HG03039 (cell line): Measurements from ENCODE around the gene PLEKHG2.
A peak's percentile ranks its signal among the peaks of the same experiment; 100 is the strongest.
"Not testable (repeated sequence)": the region's sequence is repeated elsewhere in the genome, so short reads cannot be mapped to it uniquely, and the experiment has no call there.

Experiments
- ATAC-seq: cut with Tn5 transposase; IDR thresholded peaks from one replicate; pipeline ENCODE4 v1.9.1; 2021; ENCODE audit warnings: mild to moderate bottlenecking, moderate library complexity; ENCODE audit not compliant: unreplicated experiment

PLEKHG2 gene, protein sequence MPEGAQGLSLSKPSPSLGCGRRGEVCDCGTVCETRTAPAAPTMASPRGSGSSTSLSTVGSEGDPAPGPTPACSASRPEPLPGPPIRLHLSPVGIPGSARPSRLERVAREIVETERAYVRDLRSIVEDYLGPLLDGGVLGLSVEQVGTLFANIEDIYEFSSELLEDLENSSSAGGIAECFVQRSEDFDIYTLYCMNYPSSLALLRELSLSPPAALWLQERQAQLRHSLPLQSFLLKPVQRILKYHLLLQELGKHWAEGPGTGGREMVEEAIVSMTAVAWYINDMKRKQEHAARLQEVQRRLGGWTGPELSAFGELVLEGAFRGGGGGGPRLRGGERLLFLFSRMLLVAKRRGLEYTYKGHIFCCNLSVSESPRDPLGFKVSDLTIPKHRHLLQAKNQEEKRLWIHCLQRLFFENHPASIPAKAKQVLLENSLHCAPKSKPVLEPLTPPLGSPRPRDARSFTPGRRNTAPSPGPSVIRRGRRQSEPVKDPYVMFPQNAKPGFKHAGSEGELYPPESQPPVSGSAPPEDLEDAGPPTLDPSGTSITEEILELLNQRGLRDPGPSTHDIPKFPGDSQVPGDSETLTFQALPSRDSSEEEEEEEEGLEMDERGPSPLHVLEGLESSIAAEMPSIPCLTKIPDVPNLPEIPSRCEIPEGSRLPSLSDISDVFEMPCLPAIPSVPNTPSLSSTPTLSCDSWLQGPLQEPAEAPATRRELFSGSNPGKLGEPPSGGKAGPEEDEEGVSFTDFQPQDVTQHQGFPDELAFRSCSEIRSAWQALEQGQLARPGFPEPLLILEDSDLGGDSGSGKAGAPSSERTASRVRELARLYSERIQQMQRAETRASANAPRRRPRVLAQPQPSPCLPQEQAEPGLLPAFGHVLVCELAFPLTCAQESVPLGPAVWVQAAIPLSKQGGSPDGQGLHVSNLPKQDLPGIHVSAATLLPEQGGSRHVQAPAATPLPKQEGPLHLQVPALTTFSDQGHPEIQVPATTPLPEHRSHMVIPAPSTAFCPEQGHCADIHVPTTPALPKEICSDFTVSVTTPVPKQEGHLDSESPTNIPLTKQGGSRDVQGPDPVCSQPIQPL (N-terminal part only)

DNA sequence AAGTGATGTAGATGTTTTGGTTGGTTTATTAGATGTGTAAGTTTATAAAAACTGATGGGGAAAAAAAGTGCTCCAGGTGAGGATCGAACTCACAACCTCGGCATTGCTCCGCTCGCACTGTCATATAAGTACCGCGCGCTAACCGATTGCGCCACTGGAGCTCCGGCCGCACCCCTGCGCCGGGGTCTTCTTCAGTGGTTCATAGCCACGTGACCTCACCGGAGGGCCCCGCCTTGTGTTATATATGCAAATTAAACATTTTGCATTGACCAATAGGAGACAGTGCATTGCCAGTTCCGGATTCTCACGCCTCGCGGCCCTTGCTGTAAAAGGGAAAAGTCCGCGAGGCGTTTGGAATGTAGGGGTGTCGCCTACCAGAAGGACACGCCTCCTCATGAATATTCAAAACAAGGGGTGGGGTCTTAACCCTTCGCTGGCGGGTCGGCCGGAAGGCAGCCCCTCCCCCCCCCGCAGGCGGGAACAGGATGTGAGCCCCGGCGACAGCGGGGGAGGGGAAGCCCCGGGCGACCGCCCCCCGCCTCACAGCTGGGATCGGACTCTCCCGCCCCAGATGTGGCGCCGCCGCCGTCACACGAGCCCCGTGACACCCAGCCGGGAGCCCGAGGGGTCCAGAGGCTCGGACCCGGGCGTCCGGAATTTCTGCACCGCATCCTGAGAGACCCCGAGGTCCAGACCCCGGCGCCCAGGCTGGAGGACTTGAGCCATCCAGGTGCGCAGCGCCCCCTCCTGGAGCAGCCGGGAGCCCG, at the start of gene PLEKHG2:
PLEKHG2 (plus strand) TSS at position 570 of the 767 bp plus-strand sequence. CDS start 1,418 bp downstream, outside the sequence.
- peak; percentile 41 for ATAC-seq

DNA sequence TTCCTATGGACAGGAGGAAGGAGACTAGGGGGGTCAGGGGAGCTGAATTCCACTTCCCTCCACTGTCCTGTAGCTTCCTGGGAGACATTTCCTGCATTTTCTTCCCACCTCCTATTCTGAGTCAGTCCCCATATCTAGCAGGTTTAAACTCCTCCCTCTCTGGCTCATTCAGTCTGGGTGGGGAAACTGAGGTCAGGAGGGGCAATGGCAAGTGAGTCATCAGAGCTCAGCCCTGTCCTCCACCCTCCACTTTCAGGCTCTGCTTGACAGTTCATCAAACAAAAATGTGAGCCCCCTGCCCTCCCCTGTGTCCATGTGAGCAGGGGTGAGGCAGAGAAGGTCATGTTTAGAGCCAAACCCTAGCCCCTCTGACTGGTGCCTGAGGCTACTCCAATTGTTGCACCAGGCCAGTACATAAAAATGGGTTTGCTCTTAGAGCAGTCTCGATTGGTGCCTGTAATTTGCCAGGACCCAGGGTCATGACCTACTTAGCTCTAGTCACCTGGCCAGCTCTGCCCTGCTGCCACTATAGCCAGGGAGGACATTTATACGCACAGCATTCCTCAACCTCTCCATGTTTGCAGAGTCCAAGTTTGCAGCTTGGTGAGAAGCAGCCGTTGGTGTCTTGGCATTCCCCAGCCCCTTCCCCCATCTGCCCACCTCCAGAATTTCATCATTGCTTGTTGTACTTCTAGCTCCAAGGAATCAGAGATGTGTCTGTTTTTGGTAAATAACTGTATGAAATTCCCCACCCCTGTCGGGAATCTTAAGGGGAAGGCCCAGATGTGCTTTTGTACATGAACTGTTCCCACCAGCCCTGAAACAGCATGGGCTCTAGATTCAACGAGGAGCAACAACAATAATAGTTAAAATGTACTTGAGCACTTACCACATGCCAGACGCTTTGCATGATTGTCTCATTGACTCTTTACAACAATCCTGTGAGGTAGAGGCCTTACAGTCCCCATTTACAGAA, 49.5 kb upstream of the PLEKHG2 start:
- ATAC-seq: no peak

DNA sequence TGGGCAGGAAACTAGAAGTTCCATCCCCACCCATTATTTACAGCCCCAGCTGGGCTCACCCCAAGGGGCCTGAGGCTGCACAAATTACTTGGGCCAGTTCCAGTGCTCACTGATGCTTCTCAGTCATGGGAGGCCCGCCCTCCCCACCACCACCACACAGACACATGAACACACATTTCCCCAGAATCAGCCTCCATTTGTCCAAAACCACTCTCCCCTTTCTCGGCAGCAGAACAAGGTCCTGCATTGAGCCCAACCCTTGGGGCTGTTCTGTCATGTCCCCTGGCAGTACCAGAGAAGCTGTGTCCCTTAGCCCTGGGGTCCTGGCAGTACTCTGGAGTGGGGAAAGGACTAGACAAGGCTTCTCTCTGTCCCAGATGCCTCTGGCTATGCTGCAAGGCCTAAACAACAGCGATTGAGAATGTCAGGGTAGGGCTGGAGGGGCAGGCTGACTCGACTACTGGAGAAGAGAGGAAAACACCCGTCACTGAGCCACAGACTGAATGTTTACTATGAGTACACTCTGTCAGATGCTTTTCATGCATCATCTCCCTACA, 48.5 kb upstream of the PLEKHG2 start:
- ATAC-seq: no peak

DNA sequence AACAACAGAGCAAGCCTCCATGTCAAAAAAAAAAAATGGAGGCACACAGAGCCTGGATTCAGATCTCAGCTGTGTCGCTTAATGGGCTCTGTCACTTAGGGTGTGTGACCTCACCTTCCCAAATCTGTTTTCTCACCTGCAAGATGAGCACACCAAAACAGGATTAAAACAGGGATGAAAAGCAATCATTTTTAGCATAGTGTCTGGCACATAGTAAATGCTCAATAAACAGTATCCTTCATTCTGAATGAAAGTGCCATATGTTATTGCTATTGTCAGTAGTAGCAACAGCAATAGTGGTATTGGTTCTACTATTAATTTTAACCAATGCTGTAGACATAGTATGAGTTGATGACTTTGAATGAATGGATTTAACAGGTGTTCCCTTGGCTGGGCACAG, 46.9 kb upstream of the PLEKHG2 start:
- ATAC-seq: no peak

DNA sequence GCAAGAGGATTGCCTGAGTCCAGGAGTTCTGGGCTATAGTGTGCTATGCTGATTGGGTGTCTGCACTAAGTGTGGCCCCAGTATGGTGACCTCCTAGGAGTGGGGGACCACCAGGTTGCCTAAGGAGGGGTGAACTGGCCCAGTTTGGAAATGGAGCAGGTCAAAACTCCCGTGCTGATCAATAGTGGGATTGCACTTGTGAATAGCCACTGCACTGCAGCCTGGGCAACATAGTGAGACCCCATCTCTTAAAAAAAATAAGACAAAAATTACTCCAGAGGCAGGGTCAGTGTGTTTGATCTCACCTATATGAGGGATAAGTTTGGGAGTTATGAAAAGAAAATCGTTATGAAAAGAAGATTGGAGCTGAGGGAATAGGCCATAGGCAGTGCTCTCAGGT, 43.3 kb upstream of the PLEKHG2 start:
- ATAC-seq: no peak

DNA sequence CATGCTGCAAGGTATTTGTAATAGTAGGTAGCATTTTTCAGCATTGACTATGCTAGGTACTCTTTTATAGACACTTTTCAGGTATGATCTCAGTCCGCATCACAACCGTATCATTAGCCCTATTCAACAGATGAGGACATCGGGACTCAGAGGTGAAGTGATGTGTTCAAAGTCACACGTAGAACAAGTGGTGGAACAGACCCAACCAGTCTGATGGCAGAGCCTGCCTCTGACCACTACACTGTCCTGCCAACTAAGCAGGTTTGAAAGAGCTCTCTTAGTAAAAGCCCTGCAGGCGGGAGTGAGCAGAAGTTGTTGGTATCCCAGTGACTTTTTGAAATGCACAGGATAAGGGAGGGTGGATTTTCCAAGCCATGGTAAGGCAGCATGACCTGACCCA, 41.7 kb upstream of the PLEKHG2 start:
- no peak for ATAC-seq

DNA sequence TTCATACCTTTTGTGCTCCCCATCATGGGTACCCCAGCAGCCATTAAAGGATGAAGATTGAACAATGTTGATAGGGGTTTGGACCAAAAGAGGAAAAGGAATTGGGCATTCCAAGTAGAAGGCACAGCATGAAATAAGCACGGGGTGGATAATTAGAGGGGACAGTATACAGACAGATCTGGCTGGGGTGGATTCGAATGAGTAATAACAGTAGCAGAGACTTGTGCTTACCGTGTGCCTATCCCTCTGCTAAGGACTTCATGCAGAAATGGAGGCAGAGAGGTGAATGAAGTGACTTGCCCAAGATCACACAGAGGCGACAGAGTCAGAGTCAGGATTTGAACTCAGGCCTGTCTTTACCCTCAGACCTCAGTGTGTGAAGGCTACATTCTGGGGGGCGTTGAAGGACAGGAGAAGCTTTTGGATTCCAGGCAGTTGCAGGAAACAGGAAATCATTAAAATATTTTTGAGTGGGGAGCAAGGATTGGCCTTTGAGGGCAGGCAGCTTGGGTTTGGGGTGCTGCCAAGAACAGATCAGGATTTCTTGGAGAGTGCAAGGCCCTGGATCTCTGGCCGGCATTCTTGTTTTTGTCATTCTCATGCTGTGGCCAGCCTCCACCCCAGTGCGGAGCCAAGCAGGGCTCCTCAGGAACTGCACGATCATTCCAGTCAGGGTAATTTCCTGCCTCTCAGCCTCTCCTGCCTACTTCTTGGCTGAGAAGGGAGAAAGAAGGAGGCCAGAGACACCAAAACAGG, 40.2 kb upstream of the PLEKHG2 start:
- no peak for ATAC-seq

DNA sequence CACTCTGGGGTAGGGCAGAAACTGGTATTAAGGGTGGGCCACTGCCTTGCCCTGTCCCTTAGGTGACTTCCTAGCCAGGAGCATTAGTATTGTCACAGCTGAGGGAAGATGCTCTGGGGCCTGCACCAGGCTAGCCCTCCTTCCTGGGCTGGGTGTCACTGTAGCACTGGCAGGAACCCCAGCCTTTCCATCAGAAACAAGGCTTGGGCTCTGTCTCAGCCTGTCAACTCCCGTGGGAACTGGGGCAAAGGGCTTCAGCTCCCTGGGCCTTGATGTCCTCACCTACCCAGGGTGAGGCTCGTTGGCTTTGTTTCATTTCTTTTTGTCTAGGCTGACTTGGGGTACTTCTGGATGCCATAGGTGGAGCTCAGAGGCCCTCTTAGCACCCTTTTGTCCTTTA, 39.5 kb upstream of the PLEKHG2 start:
- ATAC-seq: no peak

DNA sequence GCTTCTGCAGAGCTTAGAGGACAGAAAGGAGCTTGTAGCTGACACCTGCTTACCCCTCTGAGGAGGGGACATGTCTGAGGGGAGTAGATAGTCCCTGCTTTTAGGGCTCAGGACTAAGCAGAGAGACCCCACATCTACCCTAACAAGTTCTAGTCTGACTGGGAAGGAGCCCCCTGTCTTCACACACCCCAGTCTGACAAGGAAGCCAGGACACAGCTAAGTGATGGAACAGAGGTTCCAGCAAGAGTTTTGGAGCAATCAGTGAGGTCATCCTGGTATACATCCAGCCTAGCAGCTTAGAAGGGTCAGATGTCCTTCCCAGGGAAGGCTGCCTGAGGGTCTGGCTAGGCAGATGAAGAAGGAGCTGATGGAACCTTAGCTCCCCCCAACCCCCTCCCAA, 36.5 kb upstream of the PLEKHG2 start:
- ATAC-seq: no peak

DNA sequence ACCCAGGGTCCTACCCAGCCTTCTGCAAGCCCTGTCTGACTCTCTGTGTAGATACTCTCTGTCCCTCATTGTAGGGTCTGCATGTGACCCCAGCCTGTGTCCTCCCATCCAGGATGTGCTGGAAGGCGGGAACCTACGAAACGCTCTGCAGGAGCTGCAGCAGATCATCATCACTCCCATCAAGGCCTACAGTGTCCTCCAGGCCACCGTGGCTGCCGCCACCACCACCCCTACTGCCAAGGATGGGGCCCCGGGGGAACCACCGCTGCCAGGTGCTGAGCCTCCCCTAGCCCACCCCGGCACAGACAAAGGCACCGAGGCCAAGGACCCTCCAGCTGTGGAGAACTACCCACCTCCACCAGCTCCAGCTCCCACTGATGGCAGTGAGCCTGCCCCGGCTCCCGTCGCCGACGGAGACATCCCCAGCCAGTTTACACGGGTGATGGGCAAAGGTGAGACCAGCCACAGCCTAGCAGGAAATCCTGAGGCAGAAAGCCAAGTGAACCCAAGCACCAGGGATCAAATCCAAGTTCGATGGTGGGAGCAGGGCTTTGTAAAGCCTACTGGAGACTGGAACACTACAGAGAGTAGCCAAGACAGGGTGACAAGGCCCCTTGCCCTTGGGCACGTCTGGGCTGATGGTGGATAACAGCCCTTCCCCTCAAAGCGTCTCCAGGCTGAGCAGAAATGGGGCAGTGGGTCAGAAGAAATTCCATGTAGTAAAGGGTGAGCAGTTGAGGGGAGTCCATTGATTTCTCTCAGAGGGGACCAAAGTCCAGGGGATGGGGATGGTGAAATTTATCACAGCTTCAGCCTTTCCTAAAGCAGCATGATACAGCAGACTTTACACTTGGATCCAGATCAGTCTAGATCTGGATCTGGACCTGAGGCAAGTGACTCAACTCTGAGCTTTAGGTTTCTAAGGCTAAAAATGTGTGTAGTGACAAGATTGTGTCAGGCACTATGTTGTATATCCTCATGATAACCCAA, 34.8 kb upstream of the PLEKHG2 start:
- ATAC-seq: no peak

DNA sequence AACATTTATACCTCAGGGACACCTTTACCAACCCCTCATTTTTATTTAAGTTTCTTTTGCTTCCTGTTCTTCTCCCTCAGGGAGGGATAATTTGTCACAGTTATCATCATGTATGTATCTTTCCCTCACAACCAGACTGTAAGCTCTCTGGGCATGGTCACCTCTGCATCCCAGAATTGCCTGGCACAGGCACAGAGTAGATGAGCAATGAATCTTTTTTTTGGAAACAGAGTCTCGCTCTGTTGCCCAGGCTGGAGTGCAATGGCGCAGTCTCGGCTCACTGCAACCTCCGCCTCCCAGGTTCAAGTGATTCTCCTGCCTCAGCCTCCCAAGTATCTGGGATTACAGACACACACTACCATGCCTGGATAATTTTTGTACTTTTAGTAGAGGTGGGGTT, 33.1 kb upstream of the PLEKHG2 start:
- not testable (repeated sequence) for ATAC-seq

DNA sequence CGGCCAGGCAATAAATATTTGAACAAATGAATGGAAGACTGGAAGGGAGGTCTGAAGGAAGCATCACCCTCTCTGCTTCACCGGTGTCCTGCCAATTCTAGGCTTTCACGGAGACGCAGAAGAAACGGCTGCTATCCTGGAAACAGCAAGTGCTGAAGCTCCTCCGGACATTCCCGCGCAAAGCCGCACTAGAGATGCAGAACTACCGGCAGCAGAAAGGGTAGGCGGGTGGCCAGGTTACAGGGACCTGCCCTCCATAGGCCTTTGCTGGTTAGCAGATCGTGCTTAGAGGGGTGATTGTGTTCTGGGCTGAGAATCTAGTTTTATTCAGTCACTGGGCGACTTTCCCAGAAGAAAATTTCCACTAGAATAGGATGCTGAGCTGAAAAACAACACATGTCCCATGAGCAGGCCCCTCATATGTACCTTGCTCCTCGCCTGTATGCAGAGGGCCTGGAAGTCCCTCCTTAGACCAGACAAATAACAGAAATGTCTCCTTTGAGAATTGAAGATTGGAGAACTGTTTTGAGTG, 32.5 kb upstream of the PLEKHG2 start:
- no peak for ATAC-seq

DNA sequence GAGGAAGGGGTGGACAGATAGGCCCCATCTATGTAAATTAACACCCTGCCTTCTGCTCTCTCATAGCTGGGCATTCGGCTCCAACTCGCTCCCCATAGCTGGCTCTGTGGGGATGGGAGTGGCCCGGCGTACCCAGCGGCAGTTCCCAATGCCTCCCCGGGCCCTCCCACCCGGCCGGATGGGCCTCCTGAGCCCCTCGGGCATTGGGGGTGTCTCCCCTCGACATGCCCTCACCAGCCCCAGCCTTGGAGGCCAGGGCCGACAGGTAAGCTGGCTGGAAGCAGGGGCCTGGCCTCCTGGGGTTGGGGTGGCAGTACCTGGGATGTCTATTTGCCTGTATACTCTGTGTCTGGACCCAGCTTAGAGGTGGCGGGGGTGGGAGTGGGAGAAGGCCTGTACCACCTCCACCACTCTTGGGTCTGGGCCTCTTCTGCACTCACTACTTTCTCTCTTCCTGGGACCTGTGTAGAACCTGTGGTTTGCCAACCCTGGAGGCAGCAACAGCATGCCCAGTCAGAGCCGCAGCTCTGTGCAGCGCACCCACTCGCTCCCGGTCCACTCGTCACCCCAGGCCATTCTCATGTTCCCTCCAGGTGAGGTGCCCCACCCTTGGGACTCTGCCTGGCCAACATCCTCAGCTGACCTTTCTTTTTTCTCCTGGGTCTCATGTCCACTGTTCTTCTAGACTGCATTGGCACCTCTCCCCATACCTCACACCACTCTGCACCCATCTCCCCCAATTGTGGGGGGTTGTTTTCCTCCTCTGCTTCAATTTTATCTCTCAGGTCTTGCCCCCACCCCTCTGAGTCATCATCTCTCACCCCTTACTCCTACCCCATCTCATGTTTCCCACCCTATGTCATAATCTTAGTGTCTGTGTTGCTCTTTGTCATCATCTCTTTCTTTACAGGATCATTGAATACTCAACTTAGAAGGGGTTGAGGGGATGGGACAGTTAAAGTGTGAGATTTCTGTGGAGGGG, 31.7 kb upstream of the PLEKHG2 start:
- ATAC-seq: no peak

DNA sequence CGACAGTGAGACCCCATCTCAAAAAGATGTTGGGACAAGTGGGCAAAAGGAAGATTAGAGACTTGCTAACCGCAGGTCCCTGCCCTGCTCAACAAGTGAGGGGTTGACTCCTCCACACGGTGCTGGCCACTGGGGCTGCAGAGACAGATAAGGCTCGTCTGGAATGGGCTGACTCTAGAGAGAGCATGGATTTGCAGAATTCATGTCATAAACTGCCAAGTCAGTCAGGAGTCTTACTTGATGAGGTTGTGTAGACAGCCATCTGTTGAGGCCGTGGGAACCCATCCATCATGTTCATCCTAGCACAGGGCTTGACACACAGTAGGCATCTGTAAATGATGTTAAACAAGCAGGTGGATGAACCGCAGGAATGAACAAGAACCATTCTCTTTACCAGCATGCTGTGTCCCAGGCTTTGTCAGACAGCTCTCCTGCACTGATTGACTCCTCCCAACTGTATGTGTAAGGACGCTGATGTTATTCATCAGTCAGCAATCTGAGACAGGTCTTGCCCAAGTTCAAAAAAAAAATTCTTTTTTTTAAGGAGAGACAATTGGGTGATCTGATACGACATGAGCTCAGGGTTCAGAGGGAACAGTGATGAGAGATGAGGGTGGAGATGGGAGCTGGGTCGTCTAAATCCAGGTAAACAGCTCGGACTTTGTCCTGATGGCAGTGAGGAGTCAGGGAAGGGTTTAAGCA, 30.4 kb upstream of the PLEKHG2 start:
- no peak for ATAC-seq
